HepG2 (cell line): ENCODE measurements around the gene CISD2. TPM values are rescaled to one million over a fixed set of nuclear protein-coding genes. Genes with fewer than 3 reads are reported as not detected.

ENCODE experiments used
- ATF7 ChIP-seq, 2 experiments: fragments of 450-650 bp in 1 of 2; sonication (generic) in 1 of 2; formaldehyde crosslinking in 1 of 2; IDR thresholded peaks; 2 replicates each; pipeline versions ENCODE4 v1.4.0 to v1.6.1; 2016 to 2020; ENCODE audit warnings: antibody characterized with exemption in 1 of 2, mild to moderate bottlenecking in 1 of 2, missing genetic modification reagents in 1 of 2
- CEBPB ChIP-seq: IDR thresholded peaks from 2 replicates; pipeline ENCODE4 v1.6.1; 2011; ENCODE audit warnings: low read depth, low read length, improper control_type of control experiment, borderline replicate concordance
- IKZF4 ChIP-seq: sonication (generic); formaldehyde crosslinking; IDR thresholded peaks from 2 replicates; pipeline ENCODE4 v1.5.1; 2020; ENCODE audit warnings: borderline replicate concordance, mild to moderate bottlenecking, low read depth, missing genetic modification reagents; ENCODE audit errors: not compliant biosample characterization
- MYPOP ChIP-seq: sonication (generic); formaldehyde crosslinking; IDR thresholded peaks from 2 replicates; pipeline ENCODE4 v1.8.1; 2023; ENCODE audit warnings: mild to moderate bottlenecking, moderate library complexity, missing genetic modification reagents
- POLR2G ChIP-seq: fragments of 200-400 bp; formaldehyde crosslinking; IDR thresholded peaks from 2 replicates; pipeline ENCODE4 v1.6.1; 2018; ENCODE audit warnings: mild to moderate bottlenecking, low read depth, low read length, moderate library complexity
- SALL1 ChIP-seq: sonication (generic); formaldehyde crosslinking; IDR thresholded peaks from 2 replicates; pipeline ENCODE4 v1.8.0; 2022; ENCODE audit warnings: mild to moderate bottlenecking, missing genetic modification reagents
- SATB2 ChIP-seq: sonication (generic); formaldehyde crosslinking; IDR thresholded peaks from 2 replicates; pipeline ENCODE4 v1.5.0; 2020; ENCODE audit warnings: missing genetic modification reagents
- SOX5 ChIP-seq: IDR thresholded peaks from 2 replicates; pipeline ENCODE4 v1.6.1; 2016; ENCODE audit warnings: borderline replicate concordance
- TEAD3 ChIP-seq: optimal IDR thresholded peaks from 2 replicates; pipeline ENCODE3; 2016; ENCODE audit warnings: borderline replicate concordance
- ZNF383 ChIP-seq: sonication (generic); formaldehyde crosslinking; IDR thresholded peaks from 2 replicates; pipeline ENCODE4 v1.4.0; 2020; ENCODE audit warnings: missing genetic modification reagents, mild to moderate bottlenecking, borderline replicate concordance
- ZNF674 ChIP-seq: sonication (generic); formaldehyde crosslinking; IDR thresholded peaks from 2 replicates; pipeline ENCODE4 v1.5.0; 2020; ENCODE audit warnings: low read depth, mild to moderate bottlenecking, missing genetic modification reagents
- ZNF83 ChIP-seq: sonication (generic); formaldehyde crosslinking; IDR thresholded peaks from 2 replicates; pipeline ENCODE4 v1.4.0; 2020; ENCODE audit warnings: missing genetic modification reagents, mild to moderate bottlenecking, borderline replicate concordance
- ZSCAN31 ChIP-seq: sonication (generic); formaldehyde crosslinking; IDR thresholded peaks from 2 replicates; pipeline ENCODE4 v1.5.0; 2020; ENCODE audit warnings: low read depth, mild to moderate bottlenecking, missing genetic modification reagents
- polyA plus RNA-seq, 8 experiments: library from polyadenylated mRNA; depleted of rRNA in 3 of 8; stranded (reverse) in 7 of 8; unstranded in 1 of 8; fragments of >200 nt; fragmentation: Illumina TruSeq in 4 of 8; extraction: Trizol in 4 of 8; gene quantifications; 2 replicates each; pipeline versions ENCODE4 v1.2.1 to v1.2.3, GENCODE V29; 2011 to 2016; ENCODE audit warnings: low read depth in 4 of 8, missing spikeins in 1 of 8, mixed read lengths in 1 of 8; ENCODE audit not compliant: insufficient read depth in 1 of 8
- total RNA-seq, 5 experiments: library from RNA; depleted of rRNA; stranded (reverse); fragments of >200 nt; fragmentation: Illumina TruSeq; extraction: Trizol; gene quantifications; 2 replicates each; pipeline ENCODE4 v1.2.3, GENCODE V29; 2016; ENCODE audit warnings: low read depth in 1 of 5
- TF ChIP-seq, protein P1 (sequence below), 2 experiments: fragments of 450-650 bp in 1 of 2; sonication (generic) in 1 of 2; formaldehyde crosslinking in 1 of 2; IDR thresholded peaks; 2 replicates each; pipeline versions ENCODE4 v1.6.1 to v1.8.0; 2016 to 2022; ENCODE audit warnings: antibody characterized with exemption in 1 of 2, mild to moderate bottlenecking in 1 of 2, missing genetic modification reagents in 1 of 2
- TF ChIP-seq, protein P2 (sequence below): sonication (generic); formaldehyde crosslinking; IDR thresholded peaks from 2 replicates; pipeline ENCODE4 v1.4.0; 2020; ENCODE audit warnings: missing genetic modification reagents

CISD2 gene
- total and polyA plus RNA-seq, 2 of the 13 experiments (the other 11 are each of a cell fraction or from before 2014, with no cell fraction given), result 24.5 to 37.7 TPM

- TF ChIP-seq MYPOP (no peak), POLR2G (peak; percentile 81), ZNF383 (CRISPR knock-in tag) (no peak), SOX5 (CRISPR knock-in tag) (peak; percentile 39; the same call in 1 of the 2 replicates), ATF7 (IDR thresholded peaks at IDR 0.05) (no peak), ATF7 (CRISPR knock-in tag; IDR thresholded peaks at IDR 0.05) (peak; percentile 67; the same call in 1 of the 2 replicates), CEBPB (no peak), IKZF4 (CRISPR knock-in tag) (peak; percentile 95), ZNF674 (CRISPR knock-in tag) (0 out of 2 replicates have a peak, but pooled peaks have one; percentile 53), SATB2 (peak; percentile 37; the same call in 1 of the 2 replicates), ZNF83 (CRISPR knock-in tag) (0 out of 2 replicates have a peak, but pooled peaks have one; percentile 46), SALL1 (CRISPR knock-in tag) (peak; percentile 49), TEAD3 (CRISPR knock-in tag) (peak; percentile 36), ZSCAN31 (CRISPR knock-in tag) (peak; percentile 58; the same call in 1 of the 2 replicates)
- TF ChIP-seq, protein P1, sequence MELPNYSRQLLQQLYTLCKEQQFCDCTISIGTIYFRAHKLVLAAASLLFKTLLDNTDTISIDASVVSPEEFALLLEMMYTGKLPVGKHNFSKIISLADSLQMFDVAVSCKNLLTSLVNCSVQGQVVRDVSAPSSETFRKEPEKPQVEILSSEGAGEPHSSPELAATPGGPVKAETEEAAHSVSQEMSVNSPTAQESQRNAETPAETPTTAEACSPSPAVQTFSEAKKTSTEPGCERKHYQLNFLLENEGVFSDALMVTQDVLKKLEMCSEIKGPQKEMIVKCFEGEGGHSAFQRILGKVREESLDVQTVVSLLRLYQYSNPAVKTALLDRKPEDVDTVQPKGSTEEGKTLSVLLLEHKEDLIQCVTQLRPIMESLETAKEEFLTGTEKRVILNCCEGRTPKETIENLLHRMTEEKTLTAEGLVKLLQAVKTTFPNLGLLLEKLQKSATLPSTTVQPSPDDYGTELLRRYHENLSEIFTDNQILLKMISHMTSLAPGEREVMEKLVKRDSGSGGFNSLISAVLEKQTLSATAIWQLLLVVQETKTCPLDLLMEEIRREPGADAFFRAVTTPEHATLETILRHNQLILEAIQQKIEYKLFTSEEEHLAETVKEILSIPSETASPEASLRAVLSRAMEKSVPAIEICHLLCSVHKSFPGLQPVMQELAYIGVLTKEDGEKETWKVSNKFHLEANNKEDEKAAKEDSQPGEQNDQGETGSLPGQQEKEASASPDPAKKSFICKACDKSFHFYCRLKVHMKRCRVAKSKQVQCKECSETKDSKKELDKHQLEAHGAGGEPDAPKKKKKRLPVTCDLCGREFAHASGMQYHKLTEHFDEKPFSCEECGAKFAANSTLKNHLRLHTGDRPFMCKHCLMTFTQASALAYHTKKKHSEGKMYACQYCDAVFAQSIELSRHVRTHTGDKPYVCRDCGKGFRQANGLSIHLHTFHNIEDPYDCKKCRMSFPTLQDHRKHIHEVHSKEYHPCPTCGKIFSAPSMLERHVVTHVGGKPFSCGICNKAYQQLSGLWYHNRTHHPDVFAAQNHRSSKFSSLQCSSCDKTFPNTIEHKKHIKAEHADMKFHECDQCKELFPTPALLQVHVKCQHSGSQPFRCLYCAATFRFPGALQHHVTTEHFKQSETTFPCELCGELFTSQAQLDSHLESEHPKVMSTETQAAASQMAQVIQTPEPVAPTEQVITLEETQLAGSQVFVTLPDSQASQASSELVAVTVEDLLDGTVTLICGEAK (IDR thresholded peaks at IDR 0.05), result no peak
- TF ChIP-seq, protein P1 (CRISPR knock-in tag; IDR thresholded peaks at IDR 0.05), result peak; percentile 17; the same call in 1 of the 2 replicates
- TF ChIP-seq, protein P2, sequence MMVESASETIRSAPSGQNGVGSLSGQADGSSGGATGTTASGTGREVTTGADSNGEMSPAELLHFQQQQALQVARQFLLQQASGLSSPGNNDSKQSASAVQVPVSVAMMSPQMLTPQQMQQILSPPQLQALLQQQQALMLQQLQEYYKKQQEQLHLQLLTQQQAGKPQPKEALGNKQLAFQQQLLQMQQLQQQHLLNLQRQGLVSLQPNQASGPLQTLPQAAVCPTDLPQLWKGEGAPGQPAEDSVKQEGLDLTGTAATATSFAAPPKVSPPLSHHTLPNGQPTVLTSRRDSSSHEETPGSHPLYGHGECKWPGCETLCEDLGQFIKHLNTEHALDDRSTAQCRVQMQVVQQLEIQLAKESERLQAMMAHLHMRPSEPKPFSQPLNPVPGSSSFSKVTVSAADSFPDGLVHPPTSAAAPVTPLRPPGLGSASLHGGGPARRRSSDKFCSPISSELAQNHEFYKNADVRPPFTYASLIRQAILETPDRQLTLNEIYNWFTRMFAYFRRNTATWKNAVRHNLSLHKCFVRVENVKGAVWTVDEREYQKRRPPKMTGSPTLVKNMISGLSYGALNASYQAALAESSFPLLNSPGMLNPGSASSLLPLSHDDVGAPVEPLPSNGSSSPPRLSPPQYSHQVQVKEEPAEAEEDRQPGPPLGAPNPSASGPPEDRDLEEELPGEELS (CRISPR knock-in tag), result peak; percentile 54; the same call in 1 of the 2 replicates
These were observed 41.7 kb upstream of the CISD2 start, which contains the start of gene UBE2D3 (continued) for GRCh38 chr4:102826890-102827673.
